ENCODE data around the gene LCE3A.
"Not testable (repeated sequence)": the region's sequence is repeated elsewhere in the genome, so short reads cannot be mapped to it uniquely, and the experiment has no call there.

LCE3A gene

GRCh38 chr1:152622803-152623202 is at the start of gene LCE3A:
Gene LCE3A (minus strand): TSS chr1:152623103. CDS start chr1:152623103, 0 bp downstream.
- Histone ChIP-seq H3K27ac (ENCODE audit: low read length) (no peak within 1 kb of the TSS), H3K4me3 (ENCODE audit: low read depth in 1 of 2, low read length in 2 of 2) (no peak within 1 kb of the TSS)

GRCh38 chr1:152667648-152668047 is 44.7 kb upstream of the LCE3A start:
- no peaks in the 10 kb centered on the region for H3K9me3 ChIP-seq (ENCODE audit: control insufficient read depth in 1 of 2, low read length in 2 of 2)
- H3K4me1 ChIP-seq (ENCODE audit: control insufficient read depth in 1 of 2, insufficient read depth in 2 of 2, low read length in 2 of 2): no peaks in the 10 kb centered on the region
- no peak overlapping the region for H3K4me3 ChIP-seq (ENCODE audit: low read depth in 1 of 2, low read length in 2 of 2)
- H3K27me3 ChIP-seq (ENCODE audit: low read depth, low read length): no peaks in the 10 kb centered on the region
- H3K36me3 ChIP-seq (ENCODE audit: control insufficient read depth in 1 of 2, insufficient read depth in 2 of 2, low read length in 2 of 2): no peaks in the 10 kb centered on the region
- H3K27ac ChIP-seq (ENCODE audit: low read length): no peak overlapping the region

More at GRCh38 chr1:152622803-152623202, at the start of gene LCE3A:
- Histone ChIP-seq H3K4me1 (ENCODE audit: control insufficient read depth in 1 of 2, insufficient read depth in 2 of 2, low read length in 2 of 2) (no peaks in the 10 kb centered on the region), H3K27me3 (ENCODE audit: low read depth, low read length) (no peaks in the 10 kb centered on the region), H3K36me3 (ENCODE audit: control insufficient read depth in 1 of 2, insufficient read depth in 2 of 2, low read length in 2 of 2) (no peaks in the 10 kb centered on the region), H3K9me3 (ENCODE audit: control insufficient read depth in 1 of 2, low read length in 2 of 2) (peaks cover 5 to 16% of the 10 kb centered on the region in 2 donors)

- H3K27me3 ChIP-seq (ENCODE audit: low read depth, low read length); H3K36me3 ChIP-seq (ENCODE audit: control insufficient read depth in 1 of 2, insufficient read depth in 2 of 2, low read length in 2 of 2); H3K4me1 ChIP-seq (ENCODE audit: control insufficient read depth in 1 of 2, insufficient read depth in 2 of 2, low read length in 2 of 2); H3K27ac ChIP-seq (ENCODE audit: low read length); H3K9me3 ChIP-seq (ENCODE audit: control insufficient read depth in 1 of 2, low read length in 2 of 2); H3K4me3 ChIP-seq (ENCODE audit: low read depth in 1 of 2, low read length in 2 of 2): not testable (repeated sequence)
Observed at GRCh38 chr1:152666171-152666570, 43.3 kb upstream of the LCE3A start.

- no peaks in the 10 kb centered on the region for H3K9me3 ChIP-seq (ENCODE audit: control insufficient read depth in 1 of 2, low read length in 2 of 2)
- no peaks in the 10 kb centered on the region for H3K4me1 ChIP-seq (ENCODE audit: control insufficient read depth in 1 of 2, insufficient read depth in 2 of 2, low read length in 2 of 2)
- H3K27ac ChIP-seq (ENCODE audit: low read length): no peak within 1 kb of the TSS
- no peaks in the 10 kb centered on the region for H3K36me3 ChIP-seq (ENCODE audit: control insufficient read depth in 1 of 2, insufficient read depth in 2 of 2, low read length in 2 of 2)
- H3K27me3 ChIP-seq (ENCODE audit: low read depth, low read length): no peaks in the 10 kb centered on the region
- H3K4me3 ChIP-seq (ENCODE audit: low read depth in 1 of 2, low read length in 2 of 2): no peak within 1 kb of the TSS
Observed at GRCh38 chr1:152663098-152663497, 40.2 kb upstream of the LCE3A start, which contains the start of gene LCE2D. Gene LCE2D (plus strand): TSS chr1:152663380. CDS start chr1:152664106, 726 bp downstream.

GRCh38 chr1:152658649-152659048 is 35.7 kb upstream of the LCE3A start:
- H3K4me1 ChIP-seq (ENCODE audit: control insufficient read depth in 1 of 2, insufficient read depth in 2 of 2, low read length in 2 of 2): no peaks in the 10 kb centered on the region
- H3K27ac ChIP-seq (ENCODE audit: low read length): no peak overlapping the region
- no peaks in the 10 kb centered on the region for H3K9me3 ChIP-seq (ENCODE audit: control insufficient read depth in 1 of 2, low read length in 2 of 2)

GRCh38 chr1:152657677-152658076 is 34.8 kb upstream of the LCE3A start:
- no peaks in the 10 kb centered on the region for H3K27me3 ChIP-seq (ENCODE audit: low read depth, low read length)
- H3K36me3 ChIP-seq (ENCODE audit: control insufficient read depth in 1 of 2, insufficient read depth in 2 of 2, low read length in 2 of 2): no peaks in the 10 kb centered on the region
- no peak overlapping the region for H3K27ac ChIP-seq (ENCODE audit: low read length)
- H3K4me3 ChIP-seq (ENCODE audit: low read depth in 1 of 2, low read length in 2 of 2): no peak overlapping the region
- H3K4me1 ChIP-seq (ENCODE audit: control insufficient read depth in 1 of 2, insufficient read depth in 2 of 2, low read length in 2 of 2): no peaks in the 10 kb centered on the region
- H3K9me3 ChIP-seq (ENCODE audit: control insufficient read depth in 1 of 2, low read length in 2 of 2): no peaks in the 10 kb centered on the region

More at GRCh38 chr1:152658649-152659048, 35.7 kb upstream of the LCE3A start:
- Histone ChIP-seq H3K36me3 (ENCODE audit: control insufficient read depth in 1 of 2, insufficient read depth in 2 of 2, low read length in 2 of 2) (no peaks in the 10 kb centered on the region), H3K4me3 (ENCODE audit: low read depth in 1 of 2, low read length in 2 of 2) (no peak overlapping the region), H3K27me3 (ENCODE audit: low read depth, low read length) (no peaks in the 10 kb centered on the region)

GRCh38 chr1:152656459-152656858 is 33.6 kb upstream of the LCE3A start:
- H3K36me3 ChIP-seq (ENCODE audit: control insufficient read depth in 1 of 2, insufficient read depth in 2 of 2, low read length in 2 of 2): no peaks in the 10 kb centered on the region
- no peak overlapping the region for H3K4me3 ChIP-seq (ENCODE audit: low read depth in 1 of 2, low read length in 2 of 2)
- no peaks in the 10 kb centered on the region for H3K9me3 ChIP-seq (ENCODE audit: control insufficient read depth in 1 of 2, low read length in 2 of 2)
- no peaks in the 10 kb centered on the region for H3K27me3 ChIP-seq (ENCODE audit: low read depth, low read length)
- H3K4me1 ChIP-seq (ENCODE audit: control insufficient read depth in 1 of 2, insufficient read depth in 2 of 2, low read length in 2 of 2): no peaks in the 10 kb centered on the region
- H3K27ac ChIP-seq (ENCODE audit: low read length): no peak overlapping the region

GRCh38 chr1:152654110-152654509 is 31.2 kb upstream of the LCE3A start:
- Histone ChIP-seq H3K27ac (ENCODE audit: low read length) (no peak overlapping the region), H3K4me3 (ENCODE audit: low read depth in 1 of 2, low read length in 2 of 2) (no peak overlapping the region), H3K4me1 (ENCODE audit: control insufficient read depth in 1 of 2, insufficient read depth in 2 of 2, low read length in 2 of 2) (no peaks in the 10 kb centered on the region), H3K36me3 (ENCODE audit: control insufficient read depth in 1 of 2, insufficient read depth in 2 of 2, low read length in 2 of 2) (no peaks in the 10 kb centered on the region), H3K9me3 (ENCODE audit: control insufficient read depth in 1 of 2, low read length in 2 of 2) (no peaks in the 10 kb centered on the region), H3K27me3 (ENCODE audit: low read depth, low read length) (no peaks in the 10 kb centered on the region)

GRCh38 chr1:152646656-152647055 is 23.8 kb upstream of the LCE3A start:
- Histone ChIP-seq H3K36me3 (ENCODE audit: control insufficient read depth in 1 of 2, insufficient read depth in 2 of 2, low read length in 2 of 2) (no peaks in the 10 kb centered on the region), H3K27ac (ENCODE audit: low read length) (no peak overlapping the region), H3K4me1 (ENCODE audit: control insufficient read depth in 1 of 2, insufficient read depth in 2 of 2, low read length in 2 of 2) (no peaks in the 10 kb centered on the region), H3K9me3 (ENCODE audit: control insufficient read depth in 1 of 2, low read length in 2 of 2) (no peaks in the 10 kb centered on the region), H3K27me3 (ENCODE audit: low read depth, low read length) (no peaks in the 10 kb centered on the region), H3K4me3 (ENCODE audit: low read depth in 1 of 2, low read length in 2 of 2) (no peak overlapping the region)

GRCh38 chr1:152645146-152645545 is 22.2 kb upstream of the LCE3A start:
- Histone ChIP-seq H3K27me3 (ENCODE audit: low read depth, low read length) (no peaks in the 10 kb centered on the region), H3K4me1 (ENCODE audit: control insufficient read depth in 1 of 2, insufficient read depth in 2 of 2, low read length in 2 of 2) (no peaks in the 10 kb centered on the region), H3K9me3 (ENCODE audit: control insufficient read depth in 1 of 2, low read length in 2 of 2) (no peaks in the 10 kb centered on the region), H3K36me3 (ENCODE audit: control insufficient read depth in 1 of 2, insufficient read depth in 2 of 2, low read length in 2 of 2) (no peaks in the 10 kb centered on the region), H3K4me3 (ENCODE audit: low read depth in 1 of 2, low read length in 2 of 2) (no peak overlapping the region), H3K27ac (ENCODE audit: low read length) (no peak overlapping the region)

- no peaks in the 10 kb centered on the region for H3K4me1 ChIP-seq (ENCODE audit: control insufficient read depth in 1 of 2, insufficient read depth in 2 of 2, low read length in 2 of 2)
- no peak overlapping the region for H3K4me3 ChIP-seq (ENCODE audit: low read depth in 1 of 2, low read length in 2 of 2)
- no peaks in the 10 kb centered on the region for H3K36me3 ChIP-seq (ENCODE audit: control insufficient read depth in 1 of 2, insufficient read depth in 2 of 2, low read length in 2 of 2)
- H3K27me3 ChIP-seq (ENCODE audit: low read depth, low read length): no peaks in the 10 kb centered on the region
- H3K9me3 ChIP-seq (ENCODE audit: control insufficient read depth in 1 of 2, low read length in 2 of 2): peaks cover 0 to 2% of the 10 kb centered on the region in 2 donors
- H3K27ac ChIP-seq (ENCODE audit: low read length): no peak overlapping the region
Observed at GRCh38 chr1:152643945-152644344, 21.0 kb upstream of the LCE3A start.

GRCh38 chr1:152640351-152640750 is 17.4 kb upstream of the LCE3A start:
- Histone ChIP-seq H3K27ac (ENCODE audit: low read length) (no peak overlapping the region), H3K4me1 (ENCODE audit: control insufficient read depth in 1 of 2, insufficient read depth in 2 of 2, low read length in 2 of 2) (no peaks in the 10 kb centered on the region), H3K9me3 (ENCODE audit: control insufficient read depth in 1 of 2, low read length in 2 of 2) (peaks cover 0 to 10% of the 10 kb centered on the region in 2 donors), H3K36me3 (ENCODE audit: control insufficient read depth in 1 of 2, insufficient read depth in 2 of 2, low read length in 2 of 2) (no peaks in the 10 kb centered on the region), H3K27me3 (ENCODE audit: low read depth, low read length) (no peaks in the 10 kb centered on the region), H3K4me3 (ENCODE audit: low read depth in 1 of 2, low read length in 2 of 2) (no peak overlapping the region)
